Myocyte (in vitro differentiated cells): Measurements from ENCODE around the gene ARID1A. TPM values are rescaled to one million over a fixed set of nuclear protein-coding genes. Genes with fewer than 3 reads are reported as not detected.
"Not testable (repeated sequence)": the region's sequence is repeated elsewhere in the genome, so short reads cannot be mapped to it uniquely, and the experiment has no call there.

Source experiments
- DNase-seq: peaks from one replicate; pipeline ENCODE4 v3.0.0-alpha.2; 2012; ENCODE audit warnings: low read depth
- polyA plus RNA-seq: library from polyadenylated mRNA; unstranded; fragments of >200 nt; gene quantifications from one replicate; pipeline ENCODE4 v1.2.1, GENCODE V29; 2012; ENCODE audit warnings: missing spikeins
- total RNA-seq: library from RNA; depleted of rRNA; stranded (reverse); fragments of >200 nt; gene quantifications from 2 replicates; pipeline ENCODE4 v1.2.3, GENCODE V29; 2014

The ARID1A gene
- total RNA-seq: 12.0 and 18.2 TPM in 2 replicates
- polyA plus RNA-seq: 19.4 TPM

DNA sequence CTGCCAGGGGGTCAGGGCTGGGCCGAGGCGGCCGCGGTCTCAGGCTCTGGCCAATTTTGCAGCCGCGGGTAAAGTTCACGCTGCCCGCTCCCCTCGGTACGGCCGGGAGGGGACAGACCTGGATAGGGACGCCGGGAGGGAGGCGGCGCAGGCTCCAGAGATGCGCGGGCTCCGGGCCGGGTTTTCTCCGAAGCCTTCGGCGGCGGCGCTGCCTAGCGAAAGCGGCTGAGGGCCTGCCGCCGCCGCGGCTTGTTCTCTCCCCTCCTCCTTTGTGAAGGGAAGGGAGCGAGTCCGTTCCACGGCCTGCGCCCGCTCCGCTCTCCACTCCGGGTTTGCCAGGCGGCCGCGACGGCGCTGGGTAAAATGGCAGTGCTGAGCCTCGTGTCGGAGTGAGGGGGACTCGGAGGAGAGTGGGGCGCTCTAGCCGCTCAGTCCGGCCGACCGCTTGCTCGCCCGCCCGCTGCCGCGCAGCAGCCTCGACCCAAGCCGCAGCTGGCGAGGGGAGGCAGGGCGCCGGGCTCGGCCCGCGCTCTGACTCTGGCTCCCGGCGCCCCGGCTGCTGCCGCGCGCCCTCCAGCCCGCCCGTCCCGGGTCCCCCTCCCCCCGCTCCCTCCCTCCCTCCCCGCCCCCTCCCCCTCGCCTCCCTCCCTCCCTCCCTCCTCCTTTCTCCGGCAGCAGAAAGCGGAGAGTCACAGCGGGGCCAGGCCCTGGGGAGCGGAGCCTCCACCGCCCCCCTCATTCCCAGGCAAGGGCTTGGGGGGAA is at the start of gene ARID1A:
ARID1A (plus strand) TSS at position 660 of the 763 bp plus-strand sequence. CDS start 389 bp downstream, outside the sequence.
- peak; percentile 97 for DNase-seq

DNA sequence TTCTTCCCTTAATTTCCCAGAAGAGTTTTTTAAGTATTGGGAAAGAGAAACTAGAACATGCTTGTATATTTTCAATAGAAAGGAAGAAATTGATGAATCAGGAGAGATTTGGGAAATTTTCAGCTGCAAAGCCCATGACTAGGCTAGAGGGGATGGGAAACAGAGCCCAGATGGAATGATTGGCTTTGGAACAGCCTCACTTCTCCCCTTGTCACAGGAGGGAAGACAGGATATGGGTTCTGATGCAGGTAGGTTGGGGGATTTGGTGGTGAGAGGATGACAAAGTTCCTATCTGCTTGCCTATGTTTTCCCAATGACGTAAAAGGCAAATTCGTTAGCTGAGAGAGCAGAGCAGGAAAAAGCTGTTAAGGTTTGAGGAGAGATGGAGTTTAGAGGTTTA is 31.0 kb upstream of the ARID1A start:
- DNase-seq: no peak

DNA sequence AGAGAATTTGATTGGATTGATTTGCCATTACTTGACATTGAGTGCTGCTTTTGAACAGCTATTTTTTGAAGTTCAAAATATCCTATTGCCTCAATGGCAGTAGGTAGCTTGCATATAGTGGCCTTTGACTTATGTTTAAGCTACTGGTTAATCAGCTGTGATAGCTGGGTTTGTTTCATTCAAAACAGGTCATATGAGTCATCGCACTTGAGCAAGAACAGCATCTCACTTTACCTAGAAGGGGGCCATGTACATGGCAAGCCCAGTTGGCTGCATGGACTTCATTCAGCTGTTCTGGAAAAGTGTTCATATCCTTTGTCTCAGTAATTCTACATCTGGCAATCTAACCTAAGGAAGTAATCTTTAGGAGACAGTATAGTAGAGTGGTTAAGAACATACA is 29.0 kb upstream of the ARID1A start:
- DNase-seq: no peak

DNA sequence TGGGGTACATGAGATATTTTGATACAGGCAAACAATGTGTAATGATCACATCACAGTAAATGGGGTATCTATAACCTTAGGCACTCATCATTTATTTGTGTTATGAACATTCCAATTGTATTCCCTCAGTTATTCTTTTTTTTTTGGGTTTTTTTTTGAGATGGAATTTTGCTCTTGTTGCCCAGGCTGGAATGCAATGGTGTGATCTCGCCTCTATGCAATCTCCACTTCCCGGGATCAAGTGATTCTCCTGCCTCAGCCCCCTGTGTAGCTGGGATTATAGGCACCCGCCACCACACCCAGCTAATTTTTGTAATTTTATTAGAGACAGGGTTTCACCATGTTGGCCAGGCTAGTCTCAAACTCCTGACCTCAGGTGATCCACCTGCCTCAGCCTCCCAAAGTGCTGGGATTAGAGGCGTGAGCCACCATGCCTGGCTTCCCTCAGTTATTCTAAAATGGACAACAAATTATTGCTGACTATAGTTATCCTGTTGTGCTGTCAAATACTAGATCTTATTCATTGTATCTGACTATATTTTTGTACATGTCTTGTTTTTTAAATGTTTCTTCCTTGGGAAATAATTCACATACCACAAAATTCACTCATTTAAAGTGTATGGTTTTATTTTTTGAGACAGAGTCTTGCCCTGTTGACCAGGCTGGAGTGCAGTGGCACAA is 27.6 kb upstream of the ARID1A start:
- DNase-seq: not testable (repeated sequence)

DNA sequence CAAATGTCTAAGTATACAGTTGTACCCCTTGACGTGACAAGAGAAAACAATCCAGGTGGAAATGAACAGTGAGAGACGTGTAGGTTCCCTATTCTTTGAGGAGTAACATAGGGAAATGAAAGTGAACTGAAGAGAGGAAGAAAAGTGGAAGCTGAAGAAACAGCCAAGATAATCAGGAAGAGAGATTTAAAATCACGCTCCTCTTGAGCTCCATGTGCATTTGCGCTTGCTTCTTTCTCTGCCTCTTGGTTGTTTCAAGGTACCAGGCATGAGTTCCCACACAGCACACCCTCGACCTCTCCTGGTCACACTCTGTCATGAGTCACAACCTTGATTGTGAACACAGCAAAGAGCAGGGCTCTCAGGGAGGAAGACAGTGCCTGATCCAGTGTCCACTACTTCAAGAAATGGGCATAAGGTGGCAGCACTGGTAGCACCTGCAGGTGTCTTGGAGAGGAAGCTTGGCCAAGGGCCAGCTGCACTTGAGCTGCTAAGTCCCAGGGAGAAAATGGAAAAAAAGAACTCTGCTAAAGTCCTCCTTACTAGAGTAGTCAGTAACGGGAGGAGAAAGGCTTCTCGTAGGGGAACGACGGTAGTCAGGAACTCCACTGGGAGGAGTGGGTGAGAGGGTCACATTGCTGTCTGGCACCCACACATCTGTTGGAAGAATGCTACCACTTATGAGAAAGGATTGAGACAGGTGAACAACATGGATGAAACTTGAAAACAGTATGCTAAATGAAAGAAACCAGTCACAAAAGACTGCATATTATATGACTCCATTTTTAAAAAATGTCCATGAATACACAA is 18.3 kb upstream of the ARID1A start:
- peak; percentile 77 for DNase-seq

DNA sequence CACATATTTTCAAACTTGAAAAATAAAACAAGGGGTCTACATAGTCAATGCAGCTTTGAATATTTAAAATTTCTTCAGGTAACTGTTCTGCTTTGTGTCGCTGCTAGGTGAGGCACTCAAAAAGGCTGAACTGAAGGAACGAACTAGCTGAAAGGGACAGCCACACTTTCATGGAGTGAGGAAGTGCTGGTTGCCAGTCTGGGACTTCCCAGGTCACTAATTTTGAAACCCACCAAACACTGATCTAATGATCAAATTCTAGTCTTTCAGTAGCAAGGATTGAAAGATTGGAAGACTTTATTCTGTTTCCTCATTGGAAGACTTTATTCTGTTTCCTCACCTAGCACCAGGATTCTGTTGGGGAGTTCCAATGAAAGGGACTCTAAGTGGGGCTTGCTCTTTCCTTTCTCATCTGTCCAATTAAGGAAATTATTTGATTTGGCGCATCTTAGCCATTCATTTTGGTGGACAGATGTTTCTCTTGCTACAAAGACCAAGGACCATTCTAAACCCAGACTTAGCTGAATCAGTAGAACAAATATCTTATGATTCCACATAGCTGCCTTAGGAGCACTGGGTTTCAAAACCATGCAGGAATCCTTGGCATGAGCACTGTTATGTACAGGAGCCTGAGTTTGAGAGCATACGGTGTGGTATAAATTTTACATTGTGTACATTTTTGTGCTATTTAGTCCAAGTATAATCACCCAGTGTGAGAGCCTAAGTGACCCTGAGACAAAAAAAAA is 10.9 kb upstream of the ARID1A start:
- DNase-seq: no peak

DNA sequence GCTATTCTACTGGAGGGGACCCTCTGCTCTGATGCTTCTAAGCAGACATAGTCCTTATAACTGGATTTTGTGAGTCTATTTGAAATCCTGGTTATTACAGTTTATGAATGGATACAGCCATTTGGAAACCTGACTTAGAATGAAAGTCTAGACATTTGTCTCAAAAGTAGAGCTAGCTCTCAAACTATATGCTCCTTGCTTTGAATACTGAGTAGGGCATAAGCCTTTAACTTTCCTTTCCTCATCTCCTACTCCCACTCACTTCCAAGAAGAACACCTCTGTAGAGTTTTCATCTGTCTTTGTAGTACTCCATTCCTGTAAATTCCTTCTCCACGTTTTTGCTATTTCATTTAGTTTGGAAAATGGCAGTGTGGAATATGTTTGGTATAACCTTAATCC is 9.0 kb upstream of the ARID1A start:
- DNase-seq: peak; percentile 50

DNA sequence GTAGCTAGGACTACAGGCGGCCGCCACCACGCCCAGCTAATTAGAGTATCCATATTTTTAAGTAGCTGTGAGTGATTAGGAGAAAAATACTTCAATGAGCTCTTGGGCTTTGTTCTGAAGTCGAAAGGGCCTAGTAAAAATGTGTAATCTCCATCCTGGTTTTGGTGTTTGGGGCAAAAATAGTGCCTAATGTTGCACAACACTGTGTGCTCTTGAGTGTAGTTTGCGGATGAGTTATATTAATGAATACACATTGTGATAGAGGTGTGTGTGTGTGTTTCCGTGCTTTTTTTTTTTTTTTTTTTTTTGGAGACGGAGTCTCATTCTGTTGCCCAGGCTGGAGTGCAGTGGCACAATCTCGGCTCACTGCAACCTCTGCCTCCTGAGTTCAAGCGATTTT is 6.3 kb upstream of the ARID1A start:
- no peak for DNase-seq

DNA sequence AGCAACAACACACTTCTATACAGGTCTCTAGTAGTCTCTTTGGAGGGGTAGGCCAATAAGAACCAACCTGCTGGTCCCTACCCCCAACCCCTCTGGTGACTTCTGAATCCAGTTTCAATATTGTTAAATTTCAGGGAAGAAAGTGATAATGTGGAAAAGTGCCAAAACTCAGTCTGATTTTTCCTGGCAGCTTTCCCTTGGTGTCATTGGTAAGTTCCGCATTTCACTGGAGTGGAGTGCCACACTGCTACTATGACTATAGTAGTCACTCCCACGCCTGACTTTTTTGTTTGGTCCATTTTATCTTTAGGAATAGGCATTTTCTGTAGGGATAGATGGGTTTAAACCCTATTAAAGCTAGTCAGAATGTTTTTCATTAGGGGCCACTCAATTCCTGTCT is 5.7 kb upstream of the ARID1A start:
- no peak for DNase-seq

DNA sequence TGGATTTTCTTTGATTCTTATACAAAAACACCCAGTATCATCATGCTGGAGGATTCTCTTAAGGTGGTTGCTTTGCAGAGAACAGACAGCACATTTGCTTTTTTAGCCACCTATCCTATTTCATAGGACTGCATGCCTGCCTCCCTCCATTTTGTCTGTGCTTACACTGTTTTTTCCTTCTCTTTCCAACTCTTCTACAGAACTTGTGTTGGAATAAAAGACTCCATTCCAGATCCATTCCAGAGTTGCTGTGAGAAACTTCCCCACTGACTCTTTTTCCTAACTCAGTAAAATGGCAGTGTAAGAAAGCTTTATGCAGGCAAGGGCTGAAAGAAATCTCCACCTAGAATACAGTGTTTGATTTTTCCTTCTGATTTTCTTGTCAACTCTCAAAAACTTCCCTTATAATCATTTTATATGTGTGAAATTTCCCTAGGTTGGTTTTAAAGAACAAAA is 5.2 kb upstream of the ARID1A start:
- no peak for DNase-seq

DNA sequence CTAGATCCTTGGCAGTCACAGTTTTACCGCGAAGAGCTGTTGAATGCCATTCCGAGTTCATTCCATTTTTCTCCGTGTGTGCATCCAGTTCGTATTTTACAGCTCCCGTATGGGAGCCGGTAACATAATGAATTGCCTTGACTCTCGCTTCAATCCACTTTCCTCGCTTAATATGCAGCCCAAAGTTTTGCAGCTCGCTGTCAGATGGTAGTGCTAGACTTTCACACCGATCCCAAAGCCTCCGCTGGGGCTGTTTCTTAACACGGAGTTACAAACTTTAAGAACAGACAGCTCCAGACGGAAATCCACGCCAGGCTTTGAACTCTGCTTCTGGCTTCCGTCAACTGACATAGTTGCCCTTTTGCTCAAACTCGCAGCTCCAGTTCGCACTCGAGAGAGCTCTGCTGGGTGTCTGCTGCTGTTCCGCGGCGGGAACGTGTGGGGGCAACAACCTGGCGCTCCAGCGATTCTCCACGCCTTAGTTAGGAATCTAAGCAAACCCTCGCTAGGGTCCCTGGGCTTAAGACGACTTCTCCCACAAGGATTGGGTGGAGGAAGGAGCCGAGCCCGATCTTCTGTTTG is 3.5 kb upstream of the ARID1A start:
- DNase-seq: peak; percentile 96

DNA sequence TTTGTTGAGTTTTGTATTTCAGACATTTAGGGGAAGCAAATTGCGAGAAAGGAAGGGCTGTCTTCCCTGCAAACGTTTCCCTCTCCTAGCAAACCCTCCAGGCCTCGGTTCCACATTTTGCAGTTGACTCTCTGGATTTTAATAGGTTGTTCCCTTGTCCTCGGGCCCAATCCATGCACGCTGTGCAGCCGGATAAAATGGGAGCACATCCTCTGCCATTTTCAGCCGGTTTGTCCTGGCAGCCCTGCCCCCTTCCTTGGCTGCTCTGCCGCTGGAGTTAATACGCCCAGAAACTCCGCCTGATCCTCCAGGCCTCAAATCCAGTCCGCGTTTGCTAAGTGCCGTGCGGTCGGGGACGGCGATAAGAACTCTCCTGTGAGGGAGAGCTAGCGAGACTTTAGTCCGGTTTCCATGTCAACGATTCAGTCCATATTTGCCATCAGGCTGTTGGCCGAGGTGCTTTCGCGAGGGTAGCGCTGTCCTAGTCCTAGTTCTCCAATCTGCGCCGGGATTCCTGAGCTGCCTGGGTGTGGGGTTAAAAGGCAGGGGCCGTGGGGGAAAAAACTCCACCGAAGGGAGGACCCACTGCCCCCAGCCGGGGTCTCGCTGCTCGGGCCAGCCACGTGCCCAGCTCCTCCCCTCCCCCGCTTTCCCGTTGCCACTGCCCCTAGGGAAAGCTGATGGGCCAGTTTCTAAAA is 2.9 kb upstream of the ARID1A start:
- DNase-seq: peak; percentile 99

DNA sequence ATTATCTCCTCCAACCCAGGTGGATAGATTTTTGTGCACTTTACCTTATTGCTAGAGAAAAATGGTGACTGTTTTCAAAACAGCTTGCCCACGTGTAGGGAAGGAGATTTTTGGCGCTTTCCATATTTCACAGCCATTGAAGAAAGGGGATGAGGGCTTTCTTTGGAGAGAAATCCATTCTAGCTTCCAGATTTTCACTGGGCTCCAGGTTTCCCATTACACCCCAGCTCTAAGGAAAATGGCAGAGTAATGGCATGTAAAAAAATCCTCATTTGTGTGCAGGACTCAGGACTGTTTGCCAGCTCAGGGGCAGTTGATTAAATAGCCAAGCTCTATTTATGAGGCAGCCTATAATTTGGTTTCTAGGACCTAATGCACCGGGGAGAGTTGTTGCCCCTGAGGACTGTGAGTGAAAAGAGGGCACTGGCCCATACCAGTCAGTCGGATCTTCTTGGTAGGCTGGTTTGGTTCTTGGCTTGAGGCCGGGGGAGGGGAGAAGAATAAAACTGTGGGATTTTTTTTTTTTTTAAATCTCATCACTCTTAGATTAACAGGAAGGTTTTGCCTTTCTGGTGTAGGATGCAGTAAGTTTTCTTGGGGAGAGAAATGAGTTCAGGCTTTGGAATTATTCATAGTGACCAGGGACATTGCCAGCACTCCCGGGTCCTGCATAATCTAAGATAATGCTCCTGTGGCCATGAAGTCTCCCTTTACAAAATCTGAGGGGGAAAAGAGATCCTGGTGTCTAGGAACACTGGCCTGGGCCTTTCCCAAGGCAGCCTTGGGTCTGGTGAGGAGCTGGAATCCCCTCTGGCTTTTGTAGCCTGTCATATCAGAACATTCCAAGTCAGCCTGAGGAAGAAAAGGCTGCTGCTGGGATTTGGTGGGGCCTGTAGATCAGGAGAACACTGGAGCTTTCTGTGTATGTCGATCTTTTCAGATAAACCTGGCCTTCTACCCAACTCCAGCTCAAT is 1.9 kb upstream of the ARID1A start:
- DNase-seq: no peak

DNA sequence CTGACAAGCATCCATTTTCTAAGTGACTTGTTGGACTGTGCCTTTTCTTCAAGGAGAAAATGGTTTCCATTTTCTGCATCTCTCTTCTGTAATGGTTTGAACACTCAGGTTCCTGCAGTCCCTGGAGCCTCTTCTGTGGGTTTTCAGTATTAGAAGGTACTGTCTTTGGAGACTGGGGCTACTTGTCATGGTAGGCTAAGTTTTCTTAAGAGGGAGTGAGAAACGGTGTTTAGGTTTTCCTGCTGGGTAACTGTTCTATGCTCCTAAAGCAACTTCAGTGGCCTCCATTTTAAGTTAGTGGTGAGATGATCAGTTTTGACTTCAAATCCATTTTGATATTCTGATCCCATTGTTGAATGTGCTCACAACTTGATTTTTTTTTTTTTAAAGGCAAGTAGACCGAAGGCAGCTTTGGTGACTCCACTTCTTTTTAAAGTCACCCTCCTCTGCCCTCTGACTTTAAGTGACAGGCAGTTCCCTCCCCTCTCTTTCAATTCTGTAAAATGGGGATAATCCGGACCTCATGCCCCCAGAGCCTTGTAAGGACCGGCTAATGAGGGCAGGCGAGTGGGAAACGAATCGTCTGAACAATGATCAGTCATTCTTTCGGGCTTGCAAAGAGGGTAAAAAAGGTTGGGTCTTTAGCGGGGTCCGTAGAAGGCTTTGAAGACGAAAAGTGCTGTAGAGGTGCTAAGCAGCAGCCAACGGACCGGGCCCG is 1.0 kb upstream of the ARID1A start:
- DNase-seq: no peak

DNA sequence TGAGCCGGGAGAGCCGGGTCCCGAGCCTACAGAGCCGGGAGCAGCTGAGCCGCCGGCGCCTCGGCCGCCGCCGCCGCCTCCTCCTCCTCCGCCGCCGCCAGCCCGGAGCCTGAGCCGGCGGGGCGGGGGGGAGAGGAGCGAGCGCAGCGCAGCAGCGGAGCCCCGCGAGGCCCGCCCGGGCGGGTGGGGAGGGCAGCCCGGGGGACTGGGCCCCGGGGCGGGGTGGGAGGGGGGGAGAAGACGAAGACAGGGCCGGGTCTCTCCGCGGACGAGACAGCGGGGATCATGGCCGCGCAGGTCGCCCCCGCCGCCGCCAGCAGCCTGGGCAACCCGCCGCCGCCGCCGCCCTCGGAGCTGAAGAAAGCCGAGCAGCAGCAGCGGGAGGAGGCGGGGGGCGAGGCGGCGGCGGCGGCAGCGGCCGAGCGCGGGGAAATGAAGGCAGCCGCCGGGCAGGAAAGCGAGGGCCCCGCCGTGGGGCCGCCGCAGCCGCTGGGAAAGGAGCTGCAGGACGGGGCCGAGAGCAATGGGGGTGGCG is 371 bp downstream of the ARID1A start:
- DNase-seq: no peak

DNA sequence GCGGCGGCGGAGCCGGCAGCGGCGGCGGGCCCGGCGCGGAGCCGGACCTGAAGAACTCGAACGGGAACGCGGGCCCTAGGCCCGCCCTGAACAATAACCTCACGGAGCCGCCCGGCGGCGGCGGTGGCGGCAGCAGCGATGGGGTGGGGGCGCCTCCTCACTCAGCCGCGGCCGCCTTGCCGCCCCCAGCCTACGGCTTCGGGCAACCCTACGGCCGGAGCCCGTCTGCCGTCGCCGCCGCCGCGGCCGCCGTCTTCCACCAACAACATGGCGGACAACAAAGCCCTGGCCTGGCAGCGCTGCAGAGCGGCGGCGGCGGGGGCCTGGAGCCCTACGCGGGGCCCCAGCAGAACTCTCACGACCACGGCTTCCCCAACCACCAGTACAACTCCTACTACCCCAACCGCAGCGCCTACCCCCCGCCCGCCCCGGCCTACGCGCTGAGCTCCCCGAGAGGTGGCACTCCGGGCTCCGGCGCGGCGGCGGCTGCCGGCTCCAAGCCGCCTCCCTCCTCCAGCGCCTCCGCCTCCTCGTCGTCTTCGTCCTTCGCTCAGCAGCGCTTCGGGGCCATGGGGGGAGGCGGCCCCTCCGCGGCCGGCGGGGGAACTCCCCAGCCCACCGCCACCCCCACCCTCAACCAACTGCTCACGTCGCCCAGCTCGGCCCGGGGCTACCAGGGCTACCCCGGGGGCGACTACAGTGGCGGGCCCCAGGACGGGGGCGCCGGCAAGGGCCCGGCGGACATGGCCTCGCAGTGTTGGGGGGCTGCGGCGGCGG is 1.0 kb downstream of the ARID1A start:
- DNase-seq: peak; percentile 39

DNA sequence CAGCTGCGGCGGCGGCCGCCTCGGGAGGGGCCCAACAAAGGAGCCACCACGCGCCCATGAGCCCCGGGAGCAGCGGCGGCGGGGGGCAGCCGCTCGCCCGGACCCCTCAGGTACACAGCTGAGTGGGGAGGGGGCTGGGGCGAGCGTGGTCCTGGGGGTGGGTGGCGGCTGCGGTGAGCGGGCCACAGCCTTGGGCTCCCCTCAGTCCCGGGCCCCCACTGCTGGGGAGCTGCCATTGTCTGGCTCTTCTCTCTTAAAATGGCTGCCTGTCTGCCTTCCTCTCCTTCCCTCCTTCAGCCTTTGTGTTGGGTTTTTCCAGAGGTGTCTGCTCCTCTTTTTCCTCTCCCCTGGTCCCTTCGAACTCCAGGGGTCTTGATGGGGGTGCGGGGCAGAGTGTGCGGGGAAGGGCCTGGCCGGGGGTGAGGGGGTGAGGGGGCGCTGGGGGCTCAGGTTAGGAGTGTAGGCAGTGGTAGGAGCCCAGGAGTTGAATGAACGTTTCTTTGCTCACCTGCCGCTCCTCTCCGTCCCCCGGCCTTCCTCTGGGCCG is 1.7 kb downstream of the ARID1A start:
- DNase-seq: no peak
